Globus pallidus (tissue), 1 donor: ENCODE data around the gene FMO5.
"Not testable (repeated sequence)": the region's sequence is repeated elsewhere in the genome, so short reads cannot be mapped to it uniquely, and the experiment has no call there.

Source experiments
- DNase-seq: peaks from one replicate; pipeline ENCODE4 v3.0.0-alpha.2; 2015; ENCODE audit warnings: low spot score

Gene FMO5

GRCh38 chr1:147207192-147207591, 17.9 kb downstream of the FMO5 start:
- no peak for DNase-seq

GRCh38 chr1:147204080-147204479, 21.1 kb downstream of the FMO5 start:
- DNase-seq, result no peak

- no peak for DNase-seq
These were observed 22.6 kb downstream of the FMO5 start for GRCh38 chr1:147202576-147202975.

GRCh38 chr1:147201786-147202185, 23.4 kb downstream of the FMO5 start:
- no peak for DNase-seq

- no peak for DNase-seq
These were observed 23.9 kb downstream of the FMO5 start for GRCh38 chr1:147201276-147201675.

- not testable (repeated sequence) for DNase-seq
These were observed 27.8 kb downstream of the FMO5 start for GRCh38 chr1:147197324-147197723.

- DNase-seq, result peak; percentile 32
These were observed 35.6 kb downstream of the FMO5 start for GRCh38 chr1:147189514-147189913.

GRCh38 chr1:147185432-147185831, 39.7 kb downstream of the FMO5 start:
- DNase-seq, result no peak

GRCh38 chr1:147177611-147178380, 47.3 kb downstream of the FMO5 start:
- DNase-seq, result no peak

GRCh38 chr1:147172168-147173016, 52.7 kb downstream of the FMO5 start, which contains the start of gene PRKAB2:
Gene PRKAB2, minus strand, starts transcription at chr1:147172470. Its CDS starts 326 bp downstream, at chr1:147172144.
- peak; percentile 96 for DNase-seq

GRCh38 chr1:147171399-147172167, 53.6 kb downstream of the FMO5 start:
- peak; percentile 25 for DNase-seq

GRCh38 chr1:147169840-147170674, 55.1 kb downstream of the FMO5 start:
- DNase-seq, result no peak

GRCh38 chr1:147169171-147169570, 56.0 kb downstream of the FMO5 start:
- no peak for DNase-seq

- no peak for DNase-seq
These were observed 56.5 kb downstream of the FMO5 start for GRCh38 chr1:147168626-147169058.

GRCh38 chr1:147167365-147167764, 57.8 kb downstream of the FMO5 start:
- no peak for DNase-seq

GRCh38 chr1:147163019-147163418, 62.1 kb downstream of the FMO5 start:
- no peak for DNase-seq

GRCh38 chr1:147162093-147162492, 63.0 kb downstream of the FMO5 start:
- no peak for DNase-seq

- not testable (repeated sequence) for DNase-seq
These were observed 68.0 kb downstream of the FMO5 start for GRCh38 chr1:147157116-147157515.

GRCh38 chr1:147156642-147157041, 68.5 kb downstream of the FMO5 start:
- no peak for DNase-seq

GRCh38 chr1:147152772-147153171, 72.4 kb downstream of the FMO5 start:
- no peak for DNase-seq

GRCh38 chr1:147151244-147151643, 73.9 kb downstream of the FMO5 start:
- DNase-seq, result no peak
